Astrocyte of the spinal cord (primary cell): ENCODE results near the gene CSGALNACT2.

Experiments used
- DNase-seq: peaks from one replicate; pipeline ENCODE4 v3.0.0; 2011; ENCODE audit warnings: low read depth, low spot score
- H3K4me3 ChIP-seq: 2 replicates; pipeline ENCODE4 v1.5.1; 2011; ENCODE audit warnings: low read depth, mild to moderate bottlenecking, low read length, moderate library complexity
- in situ Hi-C: cut with HindIII; loops from 2 replicates; pipeline ENCODE4 v1.10.0; 2017; ENCODE audit warnings: low sequenced_read_pairs
- TF ChIP-seq, protein P1 (sequence below): IDR thresholded peaks from 2 replicates; pipeline ENCODE4 v1.5.1; 2012; ENCODE audit warnings: low read depth, mild to moderate bottlenecking, low read length, inconsistent platforms

The CSGALNACT2 gene

DNA sequence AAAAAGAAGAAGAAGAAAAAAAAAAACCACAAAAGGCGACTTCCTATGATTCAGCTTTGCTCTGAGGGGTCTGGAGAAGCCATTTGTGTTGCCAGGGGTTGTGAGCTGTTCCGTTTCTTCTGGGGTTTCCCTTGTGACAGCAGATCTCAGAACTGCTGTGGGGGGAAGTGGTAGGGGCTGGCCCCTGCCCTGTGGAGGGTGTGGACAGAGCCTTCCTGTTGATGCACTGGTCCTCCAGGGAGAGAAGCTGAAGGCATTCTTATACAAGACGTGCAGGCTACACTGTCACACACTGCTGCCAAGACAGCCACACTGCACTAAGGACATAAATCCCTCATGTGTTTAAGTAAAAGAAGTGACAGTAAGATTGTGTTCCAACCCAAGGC, 17.3 kb upstream of the CSGALNACT2 start:
- TF ChIP-seq, protein P1, sequence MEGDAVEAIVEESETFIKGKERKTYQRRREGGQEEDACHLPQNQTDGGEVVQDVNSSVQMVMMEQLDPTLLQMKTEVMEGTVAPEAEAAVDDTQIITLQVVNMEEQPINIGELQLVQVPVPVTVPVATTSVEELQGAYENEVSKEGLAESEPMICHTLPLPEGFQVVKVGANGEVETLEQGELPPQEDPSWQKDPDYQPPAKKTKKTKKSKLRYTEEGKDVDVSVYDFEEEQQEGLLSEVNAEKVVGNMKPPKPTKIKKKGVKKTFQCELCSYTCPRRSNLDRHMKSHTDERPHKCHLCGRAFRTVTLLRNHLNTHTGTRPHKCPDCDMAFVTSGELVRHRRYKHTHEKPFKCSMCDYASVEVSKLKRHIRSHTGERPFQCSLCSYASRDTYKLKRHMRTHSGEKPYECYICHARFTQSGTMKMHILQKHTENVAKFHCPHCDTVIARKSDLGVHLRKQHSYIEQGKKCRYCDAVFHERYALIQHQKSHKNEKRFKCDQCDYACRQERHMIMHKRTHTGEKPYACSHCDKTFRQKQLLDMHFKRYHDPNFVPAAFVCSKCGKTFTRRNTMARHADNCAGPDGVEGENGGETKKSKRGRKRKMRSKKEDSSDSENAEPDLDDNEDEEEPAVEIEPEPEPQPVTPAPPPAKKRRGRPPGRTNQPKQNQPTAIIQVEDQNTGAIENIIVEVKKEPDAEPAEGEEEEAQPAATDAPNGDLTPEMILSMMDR, result no peak
- in situ Hi-C loops, result no loop called here
- H3K4me3 ChIP-seq, result no peak overlapping the region
- no peak for DNase-seq

- no peak for DNase-seq
- in situ Hi-C loops, result no loop called here
- no peak overlapping the region for H3K4me3 ChIP-seq
- TF ChIP-seq, protein P1, result no peak
Measured at GRCh38 chr10:43121444-43121843, 16.8 kb upstream of the CSGALNACT2 start.

DNA sequence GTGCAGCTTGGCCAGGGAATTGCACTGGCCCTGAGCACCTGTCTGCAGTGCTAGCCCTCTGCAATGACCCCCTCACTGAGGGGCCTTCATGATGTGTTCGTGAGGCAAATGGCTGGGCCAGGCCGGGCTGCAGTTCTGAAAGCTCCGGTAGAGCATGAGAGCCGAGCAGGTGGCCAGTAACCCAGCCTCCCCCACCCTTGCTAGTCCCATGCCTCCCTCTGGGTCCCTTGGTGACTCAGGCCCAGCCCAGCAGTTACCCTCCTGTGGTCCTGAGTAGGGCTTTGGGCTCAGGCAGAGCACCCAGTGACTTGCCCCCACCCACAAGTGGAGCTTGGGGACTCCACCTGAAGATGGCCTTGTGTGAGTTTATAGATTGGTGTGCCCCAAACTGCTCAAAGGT, 16.1 kb upstream of the CSGALNACT2 start:
- DNase-seq, result no peak
- TF ChIP-seq, protein P1, result no peak
- H3K4me3 ChIP-seq, result no peak overlapping the region
- in situ Hi-C loops, result no loop called here

- H3K4me3 ChIP-seq, result no peak overlapping the region
- TF ChIP-seq, protein P1, result no peak
- DNase-seq, result no peak
- in situ Hi-C loops, result no loop called here
Measured at GRCh38 chr10:43122826-43123225, 15.4 kb upstream of the CSGALNACT2 start.

- H3K4me3 ChIP-seq, result no peak overlapping the region
- TF ChIP-seq, protein P1, result no peak
- in situ Hi-C loops, result no loop called here
- DNase-seq, result no peak
Measured at GRCh38 chr10:43123361-43124093, 14.7 kb upstream of the CSGALNACT2 start.

- no peak overlapping the region for H3K4me3 ChIP-seq
- in situ Hi-C loops, result no loop called here
- DNase-seq, result no peak
- TF ChIP-seq, protein P1, result no peak
Measured at GRCh38 chr10:43124094-43124521, 14.1 kb upstream of the CSGALNACT2 start.
